Astrocyte of the cerebellum (primary cell): ENCODE results near the gene TRAPPC3L.

Experiments used
- DNase-seq: peaks from one replicate; pipeline ENCODE4 v3.0.0-alpha.2; 2011; ENCODE audit warnings: low read depth
- H3K4me3 ChIP-seq: 2 replicates; pipeline ENCODE4 v1.5.1; 2011; ENCODE audit warnings: mild to moderate bottlenecking, low read depth, low read length, moderate library complexity
- in situ Hi-C: cut with HindIII; loops from 2 replicates; pipeline ENCODE4 v1.10.0; 2017; ENCODE audit warnings: low sequenced_read_pairs
- TF ChIP-seq, protein P1 (sequence below): IDR thresholded peaks from 2 replicates; pipeline ENCODE4 v1.5.1; 2012; ENCODE audit warnings: low read length, low read depth, moderate library complexity, mild to moderate bottlenecking; ENCODE audit errors: missing control alignments

The TRAPPC3L gene

DNA sequence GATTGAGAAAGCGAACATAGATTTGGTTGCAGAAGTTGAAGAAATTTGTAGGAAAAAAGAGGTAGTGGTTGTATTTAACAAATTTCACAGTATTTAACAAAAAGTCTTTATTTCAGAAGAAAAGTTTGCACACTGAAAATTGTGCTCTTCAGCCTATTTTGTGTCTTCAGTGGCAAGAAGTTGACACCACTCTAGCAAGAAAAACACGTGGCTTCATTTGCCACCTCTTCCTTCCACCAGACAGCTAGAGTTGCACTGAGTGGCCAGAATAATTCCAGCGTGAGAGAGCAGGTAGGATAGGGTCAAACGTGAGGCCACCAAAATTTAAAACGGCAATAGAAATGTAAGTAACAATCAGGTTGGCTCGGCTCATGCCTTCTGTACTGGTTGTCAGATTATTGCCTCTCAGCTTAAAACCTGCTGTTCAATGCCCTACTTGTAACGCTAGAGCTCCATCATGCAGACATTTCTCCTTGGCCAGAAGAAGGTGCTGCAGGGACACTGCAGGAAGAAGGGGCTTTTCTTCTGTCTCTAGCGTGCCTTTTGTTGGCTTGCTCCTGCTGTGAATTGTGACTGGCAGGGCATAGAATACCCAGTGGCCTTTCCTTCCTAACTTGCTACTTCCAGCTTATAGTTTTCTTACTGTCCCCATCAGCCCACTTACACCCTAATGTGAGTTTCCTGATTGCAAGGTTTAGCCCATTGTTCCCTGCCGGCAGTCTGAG is 12.1 kb downstream of the TRAPPC3L start:
- in situ Hi-C loops: no loop called here
- H3K4me3 ChIP-seq: no peak overlapping the region
- TF ChIP-seq, protein P1, sequence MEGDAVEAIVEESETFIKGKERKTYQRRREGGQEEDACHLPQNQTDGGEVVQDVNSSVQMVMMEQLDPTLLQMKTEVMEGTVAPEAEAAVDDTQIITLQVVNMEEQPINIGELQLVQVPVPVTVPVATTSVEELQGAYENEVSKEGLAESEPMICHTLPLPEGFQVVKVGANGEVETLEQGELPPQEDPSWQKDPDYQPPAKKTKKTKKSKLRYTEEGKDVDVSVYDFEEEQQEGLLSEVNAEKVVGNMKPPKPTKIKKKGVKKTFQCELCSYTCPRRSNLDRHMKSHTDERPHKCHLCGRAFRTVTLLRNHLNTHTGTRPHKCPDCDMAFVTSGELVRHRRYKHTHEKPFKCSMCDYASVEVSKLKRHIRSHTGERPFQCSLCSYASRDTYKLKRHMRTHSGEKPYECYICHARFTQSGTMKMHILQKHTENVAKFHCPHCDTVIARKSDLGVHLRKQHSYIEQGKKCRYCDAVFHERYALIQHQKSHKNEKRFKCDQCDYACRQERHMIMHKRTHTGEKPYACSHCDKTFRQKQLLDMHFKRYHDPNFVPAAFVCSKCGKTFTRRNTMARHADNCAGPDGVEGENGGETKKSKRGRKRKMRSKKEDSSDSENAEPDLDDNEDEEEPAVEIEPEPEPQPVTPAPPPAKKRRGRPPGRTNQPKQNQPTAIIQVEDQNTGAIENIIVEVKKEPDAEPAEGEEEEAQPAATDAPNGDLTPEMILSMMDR: no peak
- no peak for DNase-seq

DNA sequence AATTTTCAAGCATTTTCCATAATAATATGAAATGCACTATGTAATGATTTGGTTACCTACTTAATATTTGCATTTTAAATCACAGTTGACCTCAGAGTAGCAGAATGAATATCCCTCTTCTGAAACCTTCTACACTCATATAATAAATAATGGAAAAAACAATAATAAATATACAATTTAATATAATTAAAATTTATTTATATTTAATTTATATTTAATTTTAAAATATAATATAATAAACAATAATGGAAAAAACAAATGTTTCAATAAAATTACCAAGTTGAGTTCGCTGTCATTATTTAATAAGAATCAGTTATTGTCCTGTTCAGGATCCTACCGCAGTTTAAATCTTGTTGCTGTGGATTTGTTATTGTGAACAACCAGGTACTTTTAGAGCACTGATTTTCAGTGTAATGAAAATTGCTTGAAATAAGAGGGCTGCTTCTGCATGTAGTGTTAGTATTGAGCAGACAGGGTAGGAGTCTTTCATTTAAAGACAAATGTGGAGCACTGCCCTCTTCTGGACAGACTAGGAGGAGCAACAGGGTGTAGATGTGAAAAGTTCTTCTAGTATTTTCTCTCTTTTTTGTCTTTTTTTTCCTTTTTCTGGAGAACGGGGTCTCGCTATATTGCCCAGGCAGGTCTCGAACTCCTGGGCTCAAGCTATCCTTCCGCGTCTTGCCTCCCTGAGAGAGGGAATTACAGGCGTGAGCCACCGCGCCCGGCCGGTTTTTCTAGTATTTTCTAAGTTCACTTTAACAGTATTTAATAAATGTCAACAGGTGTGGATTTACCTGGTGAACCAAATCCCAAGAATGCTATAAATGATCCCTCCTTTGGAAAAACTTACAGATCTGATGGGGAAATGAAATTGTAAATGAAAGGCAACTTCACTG is 13.6 kb downstream of the TRAPPC3L start:
- TF ChIP-seq, protein P1: peak; percentile 65
- in situ Hi-C loops: no loop called here
- no peak overlapping the region for H3K4me3 ChIP-seq
- DNase-seq: peak; percentile 64

DNA sequence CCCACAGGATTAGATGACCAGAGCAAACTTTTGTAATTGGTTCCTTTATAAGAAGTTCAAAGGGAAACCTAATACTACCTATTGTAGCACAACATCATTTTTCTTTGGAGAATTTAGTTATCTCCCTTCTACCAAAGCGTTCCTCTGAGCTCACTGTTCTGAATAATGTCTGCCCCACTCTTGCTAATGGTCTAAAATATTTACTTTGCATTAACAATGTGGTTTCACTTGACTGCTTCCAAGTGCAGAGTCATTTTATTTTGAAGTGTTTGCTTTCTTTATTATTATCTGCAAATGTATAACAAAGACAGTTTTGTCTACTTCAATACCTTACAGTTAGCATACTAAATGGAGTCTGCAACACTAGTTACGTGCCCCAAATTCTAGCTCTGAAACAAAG is 15.0 kb downstream of the TRAPPC3L start:
- TF ChIP-seq, protein P1: no peak
- DNase-seq: peak; percentile 34
- in situ Hi-C loops: no loop called here
- H3K4me3 ChIP-seq: no peak overlapping the region

DNA sequence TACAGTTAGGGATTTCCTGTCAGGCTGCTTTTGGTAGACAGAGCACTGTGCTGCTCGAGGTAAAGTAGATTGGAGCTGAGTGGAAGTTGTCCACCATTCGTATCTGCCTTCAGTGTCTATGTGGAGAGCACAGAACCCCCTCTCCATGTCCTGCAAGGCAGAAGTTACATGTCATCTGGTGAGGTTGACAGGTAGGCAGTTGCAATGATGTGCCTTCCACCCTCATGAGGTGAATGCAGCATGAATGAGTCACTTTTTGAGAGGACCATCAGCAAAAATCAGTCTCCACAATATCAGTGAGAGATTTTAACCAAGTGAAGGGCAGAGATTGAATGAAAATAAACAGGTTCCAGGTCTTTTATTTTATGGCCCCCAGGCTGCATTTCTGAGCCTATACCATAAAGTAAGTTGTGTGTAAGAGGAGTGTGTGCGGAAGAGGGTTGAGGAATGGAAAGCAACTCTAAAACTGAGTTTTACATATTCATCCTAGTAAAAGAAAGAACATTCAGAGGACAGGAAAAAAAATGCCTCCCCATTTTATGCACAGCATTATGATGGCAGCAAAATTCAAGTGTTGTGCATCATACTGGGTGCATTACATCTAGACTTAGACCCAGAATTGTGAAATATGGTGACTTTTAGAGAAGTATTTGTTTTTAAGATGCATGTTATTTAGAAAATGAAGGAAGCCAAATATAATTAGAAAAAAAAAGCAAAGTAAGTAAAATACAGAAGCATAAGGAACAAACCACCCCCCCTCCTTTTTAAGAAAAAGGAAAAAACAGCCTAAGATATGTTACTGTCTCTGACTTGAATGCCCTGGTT is 15.8 kb downstream of the TRAPPC3L start:
- H3K4me3 ChIP-seq: no peak overlapping the region
- TF ChIP-seq, protein P1: no peak
- no peak for DNase-seq
- in situ Hi-C loops: no loop called here

DNA sequence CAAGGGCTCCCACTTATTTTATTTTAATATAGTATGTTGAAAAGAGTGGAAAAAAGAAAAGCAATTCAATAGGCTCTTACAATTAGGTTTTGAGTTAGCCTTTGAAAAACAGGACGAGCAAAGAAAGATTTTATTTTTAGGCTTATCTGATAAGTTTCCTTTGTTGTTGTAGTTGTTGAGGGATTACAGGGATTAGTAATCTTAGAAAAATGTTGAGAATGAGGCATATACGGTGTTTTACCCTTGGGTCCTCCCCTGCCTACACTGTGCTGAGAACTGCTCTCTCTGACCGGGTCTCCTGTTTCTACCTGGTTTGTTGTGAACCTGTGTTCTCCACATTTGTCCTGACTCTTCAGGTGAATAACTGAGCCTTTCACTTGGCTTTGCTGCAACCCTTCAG is 16.7 kb downstream of the TRAPPC3L start:
- TF ChIP-seq, protein P1: no peak
- in situ Hi-C loops: no loop called here
- no peak overlapping the region for H3K4me3 ChIP-seq
- DNase-seq: no peak

DNA sequence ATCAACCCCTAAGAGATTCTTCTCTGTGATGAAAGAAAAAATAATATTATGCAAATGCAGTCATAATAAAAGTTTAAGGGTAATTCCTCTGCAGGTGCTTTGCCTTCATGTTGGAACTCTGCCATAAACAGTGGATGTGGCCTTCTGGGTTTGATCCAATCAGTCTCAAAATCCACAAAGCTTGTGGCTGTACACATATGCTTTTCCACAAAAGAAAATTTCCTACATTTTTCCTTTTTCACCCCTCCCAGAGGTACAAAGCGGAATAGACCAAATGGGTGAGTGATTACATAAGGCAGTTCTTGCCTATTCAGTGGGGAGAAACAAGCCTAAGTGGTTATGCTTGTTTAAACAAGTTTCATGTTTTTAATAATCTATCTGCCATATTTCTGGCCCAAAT is 17.4 kb downstream of the TRAPPC3L start:
- no peak for DNase-seq
- TF ChIP-seq, protein P1: no peak
- H3K4me3 ChIP-seq: no peak overlapping the region
- in situ Hi-C loops: no loop called here
